ENCODE measurements around the gene COPS8. TPM values are rescaled to one million over a fixed set of nuclear protein-coding genes. Genes with fewer than 3 reads are reported as not detected.
A peak's percentile ranks its signal among the peaks of the same experiment; 100 is the strongest.

The COPS8 gene
- polyA plus RNA-seq, 1 of the 3 experiments (the other 2 are of a cell fraction), result 107 TPM

DNA sequence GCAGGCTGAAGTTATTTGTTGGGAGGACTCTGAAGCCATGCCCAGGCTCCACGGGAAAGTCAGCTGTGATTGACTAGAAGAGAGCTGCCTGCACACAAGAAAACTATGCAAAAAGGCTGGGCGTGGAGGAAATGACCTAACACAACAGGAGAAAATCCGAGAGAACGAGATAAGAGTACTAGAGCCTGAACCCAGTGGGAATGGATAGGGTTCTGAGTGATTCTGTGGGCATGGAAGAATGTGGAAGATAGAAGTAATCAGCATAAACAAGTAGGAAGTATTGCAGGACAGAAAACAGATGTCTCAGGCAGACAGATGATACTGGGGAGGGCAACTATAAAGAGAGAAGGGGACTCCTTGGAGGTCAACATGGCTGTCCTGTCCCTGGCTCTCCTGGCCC, 12.1 kb upstream of the COPS8 start:
- H3F3A ChIP-seq (replicated peaks; ENCODE audit: insufficient read depth), result no peaks in the 10 kb centered on the region
- ChIA-PET CTCF (interaction anchor here (0.6 to 3.4 kb wide), 3 partner anchors 10 to 720 kb away, joined by 3 to 20 read pairs (median 4); partner anchors contain the start of gene COPS8), POLR2A (no interaction called here)
- WGBS (ENCODE audit: low lambda C conversion rate), result 40% methylated on average over 4 of the region's 4 CpGs
- H2AFZ ChIP-seq (ENCODE audit: low read depth), result peak overlapping the region; percentile 3; the same call in 1 of the 2 replicates
- no peak overlapping the region for H3K4me3 ChIP-seq (ENCODE audit: low read depth in 2 of 2, low read length in 1 of 2)
- TF ChIP-seq, protein P1, sequence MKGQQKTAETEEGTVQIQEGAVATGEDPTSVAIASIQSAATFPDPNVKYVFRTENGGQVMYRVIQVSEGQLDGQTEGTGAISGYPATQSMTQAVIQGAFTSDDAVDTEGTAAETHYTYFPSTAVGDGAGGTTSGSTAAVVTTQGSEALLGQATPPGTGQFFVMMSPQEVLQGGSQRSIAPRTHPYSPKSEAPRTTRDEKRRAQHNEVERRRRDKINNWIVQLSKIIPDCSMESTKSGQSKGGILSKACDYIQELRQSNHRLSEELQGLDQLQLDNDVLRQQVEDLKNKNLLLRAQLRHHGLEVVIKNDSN (IDR thresholded peaks at IDR 0.05; ENCODE audit: borderline replicate concordance, low read depth), result no peak
- TF ChIP-seq NRF1 (IDR thresholded peaks at IDR 0.05; ENCODE audit: low read depth, low read length), result no peak
- no peak for TF ChIP-seq POLR2AphosphoS5 (IDR thresholded peaks at IDR 0.05; ENCODE audit: low read depth, low read length)
- TF ChIP-seq, protein P2, sequence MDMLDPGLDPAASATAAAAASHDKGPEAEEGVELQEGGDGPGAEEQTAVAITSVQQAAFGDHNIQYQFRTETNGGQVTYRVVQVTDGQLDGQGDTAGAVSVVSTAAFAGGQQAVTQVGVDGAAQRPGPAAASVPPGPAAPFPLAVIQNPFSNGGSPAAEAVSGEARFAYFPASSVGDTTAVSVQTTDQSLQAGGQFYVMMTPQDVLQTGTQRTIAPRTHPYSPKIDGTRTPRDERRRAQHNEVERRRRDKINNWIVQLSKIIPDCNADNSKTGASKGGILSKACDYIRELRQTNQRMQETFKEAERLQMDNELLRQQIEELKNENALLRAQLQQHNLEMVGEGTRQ (IDR thresholded peaks at IDR 0.05; ENCODE audit: borderline replicate concordance, low read depth, low read length), result no peak
- TF ChIP-seq, protein P3, sequence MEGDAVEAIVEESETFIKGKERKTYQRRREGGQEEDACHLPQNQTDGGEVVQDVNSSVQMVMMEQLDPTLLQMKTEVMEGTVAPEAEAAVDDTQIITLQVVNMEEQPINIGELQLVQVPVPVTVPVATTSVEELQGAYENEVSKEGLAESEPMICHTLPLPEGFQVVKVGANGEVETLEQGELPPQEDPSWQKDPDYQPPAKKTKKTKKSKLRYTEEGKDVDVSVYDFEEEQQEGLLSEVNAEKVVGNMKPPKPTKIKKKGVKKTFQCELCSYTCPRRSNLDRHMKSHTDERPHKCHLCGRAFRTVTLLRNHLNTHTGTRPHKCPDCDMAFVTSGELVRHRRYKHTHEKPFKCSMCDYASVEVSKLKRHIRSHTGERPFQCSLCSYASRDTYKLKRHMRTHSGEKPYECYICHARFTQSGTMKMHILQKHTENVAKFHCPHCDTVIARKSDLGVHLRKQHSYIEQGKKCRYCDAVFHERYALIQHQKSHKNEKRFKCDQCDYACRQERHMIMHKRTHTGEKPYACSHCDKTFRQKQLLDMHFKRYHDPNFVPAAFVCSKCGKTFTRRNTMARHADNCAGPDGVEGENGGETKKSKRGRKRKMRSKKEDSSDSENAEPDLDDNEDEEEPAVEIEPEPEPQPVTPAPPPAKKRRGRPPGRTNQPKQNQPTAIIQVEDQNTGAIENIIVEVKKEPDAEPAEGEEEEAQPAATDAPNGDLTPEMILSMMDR (IDR thresholded peaks at IDR 0.05), result no peak
- no peak for TF ChIP-seq RXRA (IDR thresholded peaks at IDR 0.05; ENCODE audit: borderline replicate concordance, low read depth)
- TF ChIP-seq, protein P4, sequence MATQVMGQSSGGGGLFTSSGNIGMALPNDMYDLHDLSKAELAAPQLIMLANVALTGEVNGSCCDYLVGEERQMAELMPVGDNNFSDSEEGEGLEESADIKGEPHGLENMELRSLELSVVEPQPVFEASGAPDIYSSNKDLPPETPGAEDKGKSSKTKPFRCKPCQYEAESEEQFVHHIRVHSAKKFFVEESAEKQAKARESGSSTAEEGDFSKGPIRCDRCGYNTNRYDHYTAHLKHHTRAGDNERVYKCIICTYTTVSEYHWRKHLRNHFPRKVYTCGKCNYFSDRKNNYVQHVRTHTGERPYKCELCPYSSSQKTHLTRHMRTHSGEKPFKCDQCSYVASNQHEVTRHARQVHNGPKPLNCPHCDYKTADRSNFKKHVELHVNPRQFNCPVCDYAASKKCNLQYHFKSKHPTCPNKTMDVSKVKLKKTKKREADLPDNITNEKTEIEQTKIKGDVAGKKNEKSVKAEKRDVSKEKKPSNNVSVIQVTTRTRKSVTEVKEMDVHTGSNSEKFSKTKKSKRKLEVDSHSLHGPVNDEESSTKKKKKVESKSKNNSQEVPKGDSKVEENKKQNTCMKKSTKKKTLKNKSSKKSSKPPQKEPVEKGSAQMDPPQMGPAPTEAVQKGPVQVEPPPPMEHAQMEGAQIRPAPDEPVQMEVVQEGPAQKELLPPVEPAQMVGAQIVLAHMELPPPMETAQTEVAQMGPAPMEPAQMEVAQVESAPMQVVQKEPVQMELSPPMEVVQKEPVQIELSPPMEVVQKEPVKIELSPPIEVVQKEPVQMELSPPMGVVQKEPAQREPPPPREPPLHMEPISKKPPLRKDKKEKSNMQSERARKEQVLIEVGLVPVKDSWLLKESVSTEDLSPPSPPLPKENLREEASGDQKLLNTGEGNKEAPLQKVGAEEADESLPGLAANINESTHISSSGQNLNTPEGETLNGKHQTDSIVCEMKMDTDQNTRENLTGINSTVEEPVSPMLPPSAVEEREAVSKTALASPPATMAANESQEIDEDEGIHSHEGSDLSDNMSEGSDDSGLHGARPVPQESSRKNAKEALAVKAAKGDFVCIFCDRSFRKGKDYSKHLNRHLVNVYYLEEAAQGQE (IDR thresholded peaks at IDR 0.05; ENCODE audit: low read depth, low read length), result no peak
- TF ChIP-seq MXI1 (IDR thresholded peaks at IDR 0.05; ENCODE audit: low read depth, low read length), result no peak
- TF ChIP-seq, protein P5, sequence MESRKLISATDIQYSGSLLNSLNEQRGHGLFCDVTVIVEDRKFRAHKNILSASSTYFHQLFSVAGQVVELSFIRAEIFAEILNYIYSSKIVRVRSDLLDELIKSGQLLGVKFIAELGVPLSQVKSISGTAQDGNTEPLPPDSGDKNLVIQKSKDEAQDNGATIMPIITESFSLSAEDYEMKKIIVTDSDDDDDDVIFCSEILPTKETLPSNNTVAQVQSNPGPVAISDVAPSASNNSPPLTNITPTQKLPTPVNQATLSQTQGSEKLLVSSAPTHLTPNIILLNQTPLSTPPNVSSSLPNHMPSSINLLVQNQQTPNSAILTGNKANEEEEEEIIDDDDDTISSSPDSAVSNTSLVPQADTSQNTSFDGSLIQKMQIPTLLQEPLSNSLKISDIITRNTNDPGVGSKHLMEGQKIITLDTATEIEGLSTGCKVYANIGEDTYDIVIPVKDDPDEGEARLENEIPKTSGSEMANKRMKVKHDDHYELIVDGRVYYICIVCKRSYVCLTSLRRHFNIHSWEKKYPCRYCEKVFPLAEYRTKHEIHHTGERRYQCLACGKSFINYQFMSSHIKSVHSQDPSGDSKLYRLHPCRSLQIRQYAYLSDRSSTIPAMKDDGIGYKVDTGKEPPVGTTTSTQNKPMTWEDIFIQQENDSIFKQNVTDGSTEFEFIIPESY (IDR thresholded peaks at IDR 0.05; ENCODE audit: borderline replicate concordance, low read depth), result no peak
- TF ChIP-seq MEF2A (IDR thresholded peaks at IDR 0.05; ENCODE audit: borderline replicate concordance, low read depth), result no peak
- no peak for TF ChIP-seq ELF1 (IDR thresholded peaks at IDR 0.05)
- TF ChIP-seq EZH2phosphoT487 (IDR thresholded peaks at IDR 0.05; ENCODE audit: borderline replicate concordance, low read depth), result no peak
- TF ChIP-seq, protein P6, sequence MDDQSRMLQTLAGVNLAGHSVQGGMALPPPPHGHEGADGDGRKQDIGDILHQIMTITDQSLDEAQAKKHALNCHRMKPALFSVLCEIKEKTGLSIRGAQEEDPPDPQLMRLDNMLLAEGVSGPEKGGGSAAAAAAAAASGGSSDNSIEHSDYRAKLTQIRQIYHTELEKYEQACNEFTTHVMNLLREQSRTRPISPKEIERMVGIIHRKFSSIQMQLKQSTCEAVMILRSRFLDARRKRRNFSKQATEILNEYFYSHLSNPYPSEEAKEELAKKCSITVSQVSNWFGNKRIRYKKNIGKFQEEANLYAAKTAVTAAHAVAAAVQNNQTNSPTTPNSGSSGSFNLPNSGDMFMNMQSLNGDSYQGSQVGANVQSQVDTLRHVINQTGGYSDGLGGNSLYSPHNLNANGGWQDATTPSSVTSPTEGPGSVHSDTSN (IDR thresholded peaks at IDR 0.05), result no peak
- no peak for TF ChIP-seq RAD21 (IDR thresholded peaks at IDR 0.05; ENCODE audit: low read length)
- TF ChIP-seq TCF12 (IDR thresholded peaks at IDR 0.05), result no peak
- no peak for TF ChIP-seq TAF1 (IDR thresholded peaks at IDR 0.05; ENCODE audit: borderline replicate concordance, low read depth, low read length)
- no peak for TF ChIP-seq SIN3A (IDR thresholded peaks at IDR 0.05; ENCODE audit: borderline replicate concordance, low read depth, low read length)
- TF ChIP-seq RCOR1 (IDR thresholded peaks at IDR 0.05; ENCODE audit: low read length), result no peak
- no peak for TF ChIP-seq GATA2 (CRISPR knock-in tag; IDR thresholded peaks at IDR 0.05)
- no peak for TF ChIP-seq JUND (IDR thresholded peaks at IDR 0.05)
- no peaks in the 10 kb centered on the region for H3K79me2 ChIP-seq (ENCODE audit: insufficient read depth)
- H3K4me2 ChIP-seq, result peak overlapping the region; percentile 21; the same call in 1 of the 2 replicates
- no peaks in the 10 kb centered on the region for H3K9me2 ChIP-seq
- H3K4me1 ChIP-seq (ENCODE audit: control insufficient read depth in 1 of 2, insufficient read depth in 2 of 2, low read depth in 1 of 2, low read length in 1 of 2), result no peaks in the 10 kb centered on the region; a peak in 1 of 4 replicates
- no peak for DNase-seq
- no peaks in the 10 kb centered on the region for H4K20me1 ChIP-seq (ENCODE audit: insufficient read depth)
- H3K9ac ChIP-seq, result no peak overlapping the region
- H3K36me3 ChIP-seq (replicated peaks in 1 of 2; ENCODE audit: control insufficient read depth in 1 of 2, insufficient read depth in 2 of 2, low read length in 1 of 2), result no peaks in the 10 kb centered on the region
- no peaks in the 10 kb centered on the region for H3K27me3 ChIP-seq (ENCODE audit: insufficient read depth)
- 0 out of 4 replicates have a peak overlapping the region, but pooled peaks of 1 of the 2 experiments have one; percentile 4 for H3K27ac ChIP-seq (ENCODE audit: low read depth in 2 of 2, low read length in 1 of 2)
- no peaks in the 10 kb centered on the region for H3K9me3 ChIP-seq

Measured in SK-N-SH (cell line).